GM12872 (cell line): ENCODE data around the gene MINK1.

ENCODE experiments used
- CTCF ChIP-seq: IDR thresholded peaks from 3 replicates; pipeline ENCODE4 v1.5.1; 2011; ENCODE audit warnings: low read depth, mild to moderate bottlenecking, low read length, moderate library complexity; ENCODE audit not compliant: insufficient read depth

MINK1 gene

GRCh38 chr17:4815043-4815675 lies 18.0 kb upstream of the MINK1 start:
- TF ChIP-seq CTCF = peak; percentile 20; the same call in 1 of the 3 replicates

- no peak for TF ChIP-seq CTCF
These were observed 16.3 kb upstream of the MINK1 start for GRCh38 chr17:4816826-4817225.

GRCh38 chr17:4818276-4818675 lies 14.9 kb upstream of the MINK1 start:
- TF ChIP-seq CTCF = no peak

GRCh38 chr17:4822835-4823234 lies 10.3 kb upstream of the MINK1 start:
- no peak for TF ChIP-seq CTCF

GRCh38 chr17:4823373-4824089 lies 9.6 kb upstream of the MINK1 start:
- no peak for TF ChIP-seq CTCF

- no peak for TF ChIP-seq CTCF
These were observed 5.7 kb upstream of the MINK1 start for GRCh38 chr17:4827399-4827798.

GRCh38 chr17:4833941-4834680 lies 971 bp downstream of the MINK1 start:
- TF ChIP-seq CTCF = no peak
